Liver (tissue), 9 donors: Measurements from ENCODE around the gene KIAA0753. TPM values are rescaled to one million over a fixed set of nuclear protein-coding genes. Genes with fewer than 3 reads are reported as not detected.

ENCODE experiments used
- DNase-seq: peaks from one replicate; pipeline ENCODE4 v3.0.0-alpha.2; 2017; ENCODE audit warnings: low spot score
- H3K27ac ChIP-seq, 2 donors: one replicate each; pipeline ENCODE4 v1.7.0; 2013; ENCODE audit warnings: inconsistent platforms in 2 of 2, low read length in 2 of 2, control low read depth in 1 of 2, low read depth in 1 of 2, mild to moderate bottlenecking in 1 of 2
- H3K27me3 ChIP-seq, 4 donors: one replicate each; pipeline versions ENCODE4 v1.6.1 to v1.7.0; 2013; ENCODE audit warnings: low read length in 3 of 4, inconsistent platforms in 1 of 4, mild to moderate bottlenecking in 1 of 4, moderate library complexity in 1 of 4; ENCODE audit not compliant: control insufficient read depth in 4 of 4, insufficient read depth in 4 of 4
- H3K36me3 ChIP-seq, 4 donors: one replicate each; pipeline versions ENCODE4 v1.6.1 to v1.7.0; 2013; ENCODE audit warnings: low read length in 3 of 4, mild to moderate bottlenecking in 3 of 4, low read depth in 1 of 4, moderate library complexity in 1 of 4; ENCODE audit not compliant: control insufficient read depth in 4 of 4, insufficient read depth in 3 of 4
- H3K4me1 ChIP-seq, 4 donors: one replicate each; pipeline versions ENCODE4 v1.6.1 to v1.7.0; 2013; ENCODE audit warnings: low read length in 3 of 4, mild to moderate bottlenecking in 3 of 4, moderate library complexity in 1 of 4; ENCODE audit not compliant: control insufficient read depth in 4 of 4, insufficient read depth in 4 of 4
- H3K4me3 ChIP-seq, 3 donors: one replicate each; pipeline versions ENCODE4 v1.6.1 to v1.7.0; 2013; ENCODE audit warnings: low read length in 3 of 3, control low read depth in 1 of 3, low read depth in 1 of 3, mild to moderate bottlenecking in 1 of 3
- H3K9ac ChIP-seq, 2 donors: one replicate each; pipeline ENCODE4 v1.7.0; 2013; ENCODE audit warnings: low read length in 2 of 2, mild to moderate bottlenecking in 2 of 2, moderate library complexity in 2 of 2, control low read depth in 1 of 2, low read depth in 1 of 2
- H3K9me3 ChIP-seq, 4 donors: one replicate each; pipeline versions ENCODE4 v1.6.1 to v1.7.0; 2013; ENCODE audit warnings: low read length in 3 of 4; ENCODE audit not compliant: control insufficient read depth in 4 of 4
- ATF3 ChIP-seq: IDR thresholded peaks from 2 replicates; pipeline ENCODE4 v1.6.1; 2016; ENCODE audit warnings: antibody characterized with exemption
- CTCF ChIP-seq: fragments of 150-350 bp; IDR thresholded peaks from 2 replicates; pipeline ENCODE4 v1.5.1; 2017; ENCODE audit warnings: improper control_type of control experiment, low read depth, low read length; ENCODE audit not compliant: missing input control
- FOXA1 ChIP-seq: IDR thresholded peaks from 2 replicates; pipeline ENCODE4 v1.6.1; 2016; ENCODE audit warnings: antibody characterized with exemption
- GABPA ChIP-seq, 2 donors: IDR thresholded peaks in 1 of 2; conservative IDR thresholded peaks in 1 of 2; 2 replicates each; pipeline ENCODE4 v1.6.1; 2016; ENCODE audit warnings: antibody characterized with exemption in 2 of 2, mild to moderate bottlenecking in 1 of 2, moderate library complexity in 1 of 2
- JUND ChIP-seq, 2 donors: IDR thresholded peaks; 2 replicates each; pipeline ENCODE4 v1.6.1; 2016; ENCODE audit warnings: antibody characterized with exemption in 2 of 2
- MAX ChIP-seq: IDR thresholded peaks from 2 replicates; pipeline ENCODE4 v1.6.1; 2016; ENCODE audit warnings: antibody characterized with exemption
- NR2F2 ChIP-seq: IDR thresholded peaks from 2 replicates; pipeline ENCODE4 v1.6.1; 2016; ENCODE audit warnings: antibody characterized with exemption
- REST ChIP-seq: IDR thresholded peaks from 2 replicates; pipeline ENCODE4 v1.6.1; 2016; ENCODE audit warnings: antibody characterized with exemption, mild to moderate bottlenecking
- RXRA ChIP-seq, 2 donors: IDR thresholded peaks; 2 replicates each; pipeline ENCODE4 v1.6.1; 2017 to 2018; ENCODE audit warnings: antibody characterized with exemption in 2 of 2, mild to moderate bottlenecking in 1 of 2
- SP1 ChIP-seq: IDR thresholded peaks from 2 replicates; pipeline ENCODE4 v1.6.1; 2018; ENCODE audit warnings: antibody characterized with exemption, mild to moderate bottlenecking
- TAF1 ChIP-seq: conservative IDR thresholded peaks from 2 replicates; pipeline ENCODE4 v1.6.1; 2016; ENCODE audit warnings: antibody characterized with exemption, mild to moderate bottlenecking
- YY1 ChIP-seq: IDR thresholded peaks from 2 replicates; pipeline ENCODE4 v1.6.1; 2016; ENCODE audit warnings: antibody characterized with exemption, mild to moderate bottlenecking
- ZBTB33 ChIP-seq: IDR thresholded peaks from 2 replicates; pipeline ENCODE4 v1.6.1; 2016; ENCODE audit warnings: antibody characterized with exemption
- WGBS: extraction: QIAGEN DNeasy Blood & Tissue Kit; methylation state at CpG from one replicate; pipeline ENCODE4 v1.1.7; 2013; 5-methylcytosine and 5-hydroxymethylcytosine counted together
- polyA plus RNA-seq, 2 donors: library from polyadenylated mRNA; stranded (reverse) in 1 of 2; unstranded in 1 of 2; fragments of 200-250 nt in 1 of 2; fragments of >200 nt in 1 of 2; fragmentation: Nextera tagmentation in 1 of 2; extraction: Ambion mirVana in 1 of 2; gene quantifications; one replicate each; pipeline versions ENCODE4 v1.2.1 to v1.2.3, GENCODE V29; 2013 to 2015
- total RNA-seq, 2 donors: library from RNA; depleted of rRNA; stranded (reverse); fragments of >200 nt; gene quantifications; one replicate each; pipeline ENCODE4 v1.2.3, GENCODE V29; 2014
- donor health status: healthy.
- donor health status: healthy.
- donor health status: healthy.
- donor health status: healthy.
- donor health status: healthy.

KIAA0753 gene
- total and polyA plus RNA-seq, 4 donors, result 2.0 to 5.9 (median 3.0) TPM

DNA sequence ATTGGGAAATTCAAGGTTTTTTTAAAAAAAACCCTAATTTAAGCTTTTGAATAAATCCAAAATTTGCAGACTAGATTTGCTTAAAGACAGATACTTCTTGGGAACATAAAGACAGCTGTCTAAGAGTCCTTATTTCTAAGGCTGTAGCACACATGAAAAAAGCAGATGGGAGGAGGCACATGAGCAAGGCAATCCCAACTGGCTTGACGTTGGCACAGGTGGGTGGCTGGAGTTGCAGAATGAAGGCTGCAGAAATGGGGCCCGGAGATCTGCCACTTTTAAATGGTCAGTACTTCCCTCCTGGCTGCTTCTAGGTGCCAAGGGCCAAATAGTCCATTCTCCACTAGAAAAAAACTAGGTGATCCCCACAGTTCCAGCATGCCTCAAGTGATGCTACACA is 4.4 kb downstream of the KIAA0753 start:
- no peak for TF ChIP-seq RXRA (IDR thresholded peaks at IDR 0.05)
- no peak for TF ChIP-seq JUND (IDR thresholded peaks at IDR 0.05)
- no peak for TF ChIP-seq ATF3
- TF ChIP-seq REST, result no peak
- no peak overlapping the region for H3K27ac ChIP-seq
- no peak overlapping the region for H3K9ac ChIP-seq
- H3K27me3 ChIP-seq, result no peaks in the 10 kb centered on the region
- 86% methylated on average over 2 of the region's 2 CpGs for WGBS
- peaks cover 3 to 21% (median 12%) of the 10 kb centered on the region in 4 donors for H3K4me1 ChIP-seq
- peaks cover 0 to 19% (median 16%) of the 10 kb centered on the region in 4 donors for H3K36me3 ChIP-seq
- H3K9me3 ChIP-seq, result no peaks in the 10 kb centered on the region
- no peak overlapping the region for H3K4me3 ChIP-seq
- DNase-seq, result no peak

GRCh38 chr17:6633263-6633662 is 7.2 kb downstream of the KIAA0753 start:
- no peaks in the 10 kb centered on the region for H3K4me1 ChIP-seq
- TF ChIP-seq SP1, result no peak
- no peak for TF ChIP-seq YY1
- no peak for TF ChIP-seq TAF1
- no peak for TF ChIP-seq NR2F2
- no peak for TF ChIP-seq MAX
- TF ChIP-seq GABPA (IDR thresholded peaks at IDR 0.05 in 1 of 2, conservative IDR thresholded peaks at IDR 0.05 in 1 of 2), result no peak
- no peak for TF ChIP-seq FOXA1
- TF ChIP-seq ATF3, result no peak
- H3K27me3 ChIP-seq, result no peaks in the 10 kb centered on the region
- no peak overlapping the region for H3K4me3 ChIP-seq
- DNase-seq, result no peak
- 98% methylated on average over 3 of the region's 3 CpGs for WGBS
- H3K27ac ChIP-seq, result no peak overlapping the region
- peaks cover 0 to 21% (median 16%) of the 10 kb centered on the region in 4 donors for H3K36me3 ChIP-seq
- no peak overlapping the region for H3K9ac ChIP-seq
- H3K9me3 ChIP-seq, result no peaks in the 10 kb centered on the region

- Histone ChIP-seq H3K36me3 (peaks cover 2 to 28% (median 21%) of the 10 kb centered on the region in 4 donors), H3K9ac (no peak overlapping the region), H3K4me3 (no peak overlapping the region)
Observed at GRCh38 chr17:6632530-6632929, 8.0 kb downstream of the KIAA0753 start.

More at GRCh38 chr17:6632530-6632929, 8.0 kb downstream of the KIAA0753 start:
- Histone ChIP-seq H3K4me1 (no peaks in the 10 kb centered on the region), H3K27ac (no peak overlapping the region), H3K9me3 (no peaks in the 10 kb centered on the region), H3K27me3 (no peaks in the 10 kb centered on the region)
- DNase-seq, result no peak
- no peak for TF ChIP-seq NR2F2
- TF ChIP-seq ATF3, result no peak
- TF ChIP-seq ZBTB33, result no peak
- no peak for TF ChIP-seq CTCF
- no peak for TF ChIP-seq JUND (IDR thresholded peaks at IDR 0.05)
